Lower leg skin (tissue), 3 donors: Measurements from ENCODE around the gene GOSR1.

ENCODE experiments used
- CTCF ChIP-seq, 3 donors: fragments of 450-650 bp; IDR thresholded peaks; one replicate each; pipeline ENCODE4 v1.5.1; 2016; ENCODE audit warnings: antibody characterized with exemption in 3 of 3, mild to moderate bottlenecking in 3 of 3, moderate library complexity in 2 of 3
- POLR2A ChIP-seq, 2 donors: fragments of 450-650 bp; IDR thresholded peaks; one replicate each; pipeline ENCODE4 v1.6.1; 2016 to 2017; ENCODE audit warnings: antibody characterized with exemption in 2 of 2, mild to moderate bottlenecking in 1 of 2, moderate library complexity in 1 of 2

GRCh38 chr17:30458371-30458770, 18.8 kb upstream of the GOSR1 start:
- no peak for TF ChIP-seq POLR2A (IDR thresholded peaks at IDR 0.05)
- no peak for TF ChIP-seq CTCF (IDR thresholded peaks at IDR 0.05)
